Activated CD4-positive, alpha-beta T cell treated with anti-CD3 and anti-CD28 coated beads, Interleukin-2, amount 50 U/mL, for 24 hours (primary cell): Measurements from ENCODE around the gene ASB12.
"Not testable (repeated sequence)": the region's sequence is repeated elsewhere in the genome, so short reads cannot be mapped to it uniquely, and the experiment has no call there.

ENCODE experiments used
- DNase-seq, 2 donors: peaks; one replicate each; pipeline ENCODE4 v3.0.0-alpha.2; 2020; ENCODE audit warnings: low read depth in 1 of 2, low spot score in 1 of 2

The ASB12 gene, protein sequence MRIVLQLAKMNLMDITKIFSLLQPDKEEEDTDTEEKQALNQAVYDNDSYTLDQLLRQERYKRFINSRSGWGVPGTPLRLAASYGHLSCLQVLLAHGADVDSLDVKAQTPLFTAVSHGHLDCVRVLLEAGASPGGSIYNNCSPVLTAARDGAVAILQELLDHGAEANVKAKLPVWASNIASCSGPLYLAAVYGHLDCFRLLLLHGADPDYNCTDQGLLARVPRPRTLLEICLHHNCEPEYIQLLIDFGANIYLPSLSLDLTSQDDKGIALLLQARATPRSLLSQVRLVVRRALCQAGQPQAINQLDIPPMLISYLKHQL

DNA sequence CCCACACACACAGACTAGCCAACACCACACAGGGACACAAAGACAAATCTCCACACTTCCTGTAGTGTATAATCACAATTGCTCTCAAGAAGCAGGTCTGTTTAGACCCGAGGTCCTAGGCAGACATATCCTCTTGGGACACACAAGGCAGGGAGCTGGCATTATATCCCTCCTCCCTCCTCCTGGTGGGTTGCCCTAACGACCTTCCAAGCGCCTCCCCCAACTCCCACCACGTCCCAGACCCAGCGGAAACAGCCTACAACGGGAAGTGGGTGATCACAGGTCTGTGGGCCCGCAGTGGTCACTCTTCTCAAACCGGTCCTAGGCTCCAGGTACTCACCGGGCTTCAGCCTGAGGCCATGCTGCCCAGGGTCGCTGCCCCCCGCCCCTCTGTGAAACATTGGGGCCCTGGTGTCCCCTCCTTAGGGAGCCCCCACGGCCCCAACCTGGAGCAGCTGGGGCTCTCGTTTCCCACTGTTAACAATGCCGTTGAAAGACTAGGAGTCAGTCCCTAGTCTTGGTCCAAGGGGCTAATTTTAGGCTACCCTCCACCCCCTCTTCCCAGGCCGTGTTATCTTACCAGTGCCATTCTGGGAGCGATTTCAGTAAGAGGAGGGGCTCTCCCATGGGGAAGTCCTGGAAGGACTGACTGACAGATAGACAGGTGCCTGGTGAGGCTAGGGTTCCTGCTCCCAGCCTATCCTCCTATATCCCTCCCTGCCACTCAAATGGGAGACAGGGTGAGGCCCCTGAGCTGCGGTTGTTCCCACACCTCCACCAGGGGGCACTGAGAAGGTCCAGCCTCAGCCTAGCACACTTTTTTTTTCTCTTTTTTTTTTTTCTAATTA is at the start of gene ASB12:
TSS of gene ASB12 (minus strand) at position 485 of the 848 bp plus-strand sequence. CDS start 4,957 bp downstream, outside the sequence.
- DNase-seq: no peak

DNA sequence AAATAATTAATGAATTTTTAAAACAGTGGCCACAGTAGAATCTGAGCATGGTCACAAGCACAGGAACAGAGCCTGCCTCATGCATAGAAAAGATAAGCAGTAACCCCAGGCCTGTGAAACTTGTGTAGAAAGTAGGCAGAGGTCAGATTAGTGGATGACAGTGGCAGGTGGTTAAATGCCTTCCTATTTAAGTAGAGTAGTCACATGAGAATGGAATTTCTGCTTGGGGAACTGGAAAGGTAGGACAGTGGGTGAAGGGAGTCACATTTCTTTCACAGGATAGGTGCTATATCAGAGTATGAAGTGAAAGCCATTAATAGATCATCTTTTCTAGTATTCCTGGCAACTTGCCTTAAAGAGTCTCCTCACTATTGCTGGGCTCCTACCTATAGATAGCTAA is 34.9 kb upstream of the ASB12 start:
- DNase-seq: no peak

DNA sequence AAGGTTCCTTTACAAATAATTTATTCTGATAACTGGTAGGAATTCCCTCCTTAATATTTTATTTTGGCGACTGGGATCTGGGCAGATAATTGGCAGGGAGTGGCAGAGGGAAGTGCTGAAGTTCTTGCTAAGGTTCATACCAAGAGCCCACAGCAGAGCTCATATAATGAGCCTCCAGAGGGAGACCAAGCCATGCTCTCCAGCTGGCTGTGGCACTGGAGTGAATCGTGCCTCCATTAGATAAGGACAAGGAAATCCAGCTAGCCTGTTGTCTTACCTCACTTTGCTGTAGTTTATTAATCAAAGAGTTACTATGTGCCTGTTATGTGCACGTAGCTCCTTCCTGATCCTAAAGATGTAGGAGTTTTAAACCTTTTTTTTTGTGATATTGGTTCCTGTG is 1.3 kb downstream of the ASB12 start:
- no peak for DNase-seq

DNA sequence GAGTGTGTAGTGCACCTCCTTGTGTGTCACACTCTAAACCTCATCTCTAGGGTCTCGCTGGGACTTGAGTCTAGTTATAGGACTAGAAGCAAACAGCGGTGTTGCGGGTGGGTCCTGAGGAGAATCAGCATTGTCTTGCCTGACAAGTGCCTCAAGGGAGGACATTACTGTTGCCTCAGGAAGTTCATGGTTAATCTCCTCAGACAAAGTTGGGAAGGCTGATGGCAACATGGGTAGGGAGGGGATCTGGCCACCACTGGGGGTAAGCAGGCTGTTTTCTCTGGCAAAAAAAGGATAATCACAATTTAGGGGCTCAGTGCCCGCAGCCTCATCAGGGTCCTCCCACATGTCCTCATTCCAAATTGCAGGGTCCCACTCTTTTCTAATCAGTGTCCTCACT is 12.4 kb downstream of the ASB12 start:
- no peak for DNase-seq

DNA sequence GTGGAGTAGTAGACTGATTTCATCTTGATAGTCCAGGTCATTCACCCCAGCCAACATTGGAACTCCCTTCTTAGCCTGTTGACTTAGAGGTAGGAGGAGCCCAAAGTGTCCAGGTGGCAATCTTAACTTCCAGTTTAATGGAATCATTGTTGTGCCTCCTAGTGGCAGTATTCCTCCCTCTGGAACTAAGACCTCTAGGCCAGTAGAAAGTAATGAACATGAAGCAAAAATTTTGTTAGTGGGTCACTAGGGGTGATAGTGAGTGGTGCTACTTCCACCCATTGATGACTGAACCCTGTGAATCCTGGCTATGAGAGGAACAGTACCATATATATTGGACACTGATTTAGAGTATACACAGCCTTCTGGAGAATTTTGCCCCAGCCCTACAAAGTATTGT is 16.4 kb downstream of the ASB12 start:
- DNase-seq: not testable (repeated sequence)

DNA sequence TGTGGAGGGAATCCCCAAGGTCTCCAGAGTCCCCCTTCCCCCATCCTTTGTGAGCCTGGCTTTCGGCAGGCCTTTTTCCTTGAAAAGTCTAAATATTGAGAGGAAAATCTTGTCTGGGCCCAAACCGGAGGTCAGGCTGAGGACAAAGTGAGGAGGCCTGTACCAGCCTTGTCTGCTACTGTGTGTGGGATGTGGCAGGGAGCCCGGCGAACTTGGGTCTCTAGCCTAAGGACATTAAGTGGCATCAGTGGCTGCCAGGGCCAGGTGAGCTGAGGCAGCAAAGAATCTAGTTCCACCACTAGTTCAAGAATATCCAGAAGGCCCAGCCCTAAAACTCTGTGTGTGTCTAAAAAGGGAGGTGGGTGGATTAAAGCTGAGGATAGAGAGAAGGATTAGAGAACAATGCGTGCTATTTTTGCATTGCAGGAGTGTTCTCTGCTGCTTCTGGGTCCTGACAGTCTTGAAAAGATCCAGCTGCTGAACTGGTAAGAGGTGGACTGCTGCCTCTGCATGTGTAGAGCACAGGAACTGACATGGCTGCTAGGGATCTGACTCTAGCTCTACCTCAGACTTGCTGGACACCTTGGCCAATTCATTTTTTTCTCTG is 23.7 kb downstream of the ASB12 start:
- no peak for DNase-seq

DNA sequence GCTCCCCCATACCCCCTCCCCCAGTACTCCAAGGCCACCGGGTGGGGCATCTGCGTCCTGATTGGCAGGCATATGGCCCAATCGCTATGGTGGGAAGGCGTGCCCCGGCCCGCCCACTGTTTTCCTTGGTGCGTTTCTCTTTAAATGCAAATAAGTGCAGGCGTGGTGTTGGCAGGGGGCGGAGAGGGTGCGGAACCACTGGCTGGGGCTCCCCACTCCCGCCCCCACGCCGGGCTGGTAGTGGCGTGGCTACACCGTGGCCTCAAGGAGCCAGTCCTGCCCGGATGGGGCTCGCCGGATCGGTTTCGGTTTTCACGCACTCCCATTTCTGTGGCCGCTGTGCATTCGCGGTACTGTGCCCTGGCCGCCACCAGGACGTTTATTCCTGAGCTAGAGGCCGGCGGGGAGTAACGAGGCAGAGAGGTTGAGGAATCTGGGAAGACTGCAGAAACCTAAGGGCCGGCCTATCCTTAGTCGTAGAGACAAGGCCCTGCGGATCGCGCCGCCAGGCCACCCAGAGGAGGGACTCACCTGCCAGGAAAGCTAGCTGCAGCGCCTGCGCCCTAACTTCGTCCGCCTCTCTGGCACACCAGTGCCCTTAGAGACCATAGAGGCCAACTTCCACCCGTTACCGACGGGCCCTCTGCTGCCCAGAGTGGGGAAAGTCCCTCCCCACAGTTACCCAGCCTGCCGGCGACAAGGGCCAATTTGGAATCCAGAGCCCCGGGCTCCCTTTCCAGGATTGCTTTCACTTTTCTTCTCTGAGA is 24.5 kb downstream of the ASB12 start:
- peak; percentile 64 to 83 for DNase-seq

DNA sequence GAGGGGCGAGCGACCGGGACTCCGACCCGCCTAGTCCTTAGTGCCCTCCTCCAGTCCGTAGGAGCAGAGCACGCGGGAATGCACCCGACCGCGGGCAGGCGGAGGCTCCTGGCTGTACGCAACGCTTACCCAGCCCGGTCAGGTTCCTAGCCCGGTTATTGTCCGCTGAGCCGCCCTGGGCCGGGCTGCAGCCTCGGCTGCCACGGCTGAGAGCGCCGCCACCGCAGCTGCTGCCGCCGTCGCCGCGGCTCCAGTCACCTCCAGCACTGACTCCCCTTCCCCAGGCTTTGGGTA is 25.0 kb downstream of the ASB12 start, which contains the start of gene AMER1:
TSS of gene AMER1 (minus strand) at position 268 of the 294 bp plus-strand sequence. CDS start 12,422 bp downstream, outside the sequence.
- no peak for DNase-seq

DNA sequence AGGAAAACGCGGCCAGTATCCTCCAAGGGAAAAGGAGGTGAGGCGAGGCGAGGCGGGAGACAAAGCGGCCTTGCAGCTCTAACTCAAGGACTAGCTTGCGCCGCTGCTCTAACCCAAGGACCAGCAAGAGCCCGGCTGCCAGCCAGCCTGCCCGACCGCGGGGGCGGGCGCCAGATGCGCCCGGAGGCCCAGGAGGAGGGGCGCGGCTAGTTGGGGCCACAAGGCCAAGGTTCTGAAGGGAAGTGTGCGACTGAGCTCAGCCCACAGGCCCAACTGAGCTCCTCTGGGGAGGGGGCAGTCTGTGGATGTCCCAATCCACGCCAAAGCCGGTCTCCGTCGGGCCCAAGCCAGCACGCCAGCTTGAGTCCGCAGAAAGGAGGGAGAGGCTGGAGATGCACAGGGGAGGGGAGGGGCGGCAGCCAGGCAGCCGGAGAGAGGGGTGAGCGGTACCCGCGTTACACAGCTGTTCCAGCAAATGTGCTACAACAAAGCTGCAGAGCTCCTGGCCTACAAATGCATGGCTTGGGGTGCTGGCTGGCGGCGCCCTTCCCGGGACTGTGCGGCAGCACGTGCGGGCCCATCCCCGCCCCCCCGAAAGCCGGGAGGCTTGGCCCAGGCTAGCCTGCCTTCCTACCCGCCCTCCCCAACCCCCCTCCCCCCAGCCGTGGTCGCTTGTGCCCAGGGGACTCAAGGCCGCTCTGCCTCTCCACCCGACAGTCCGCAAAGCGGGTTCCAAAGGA is 25.5 kb downstream of the ASB12 start:
- peak in 1 of 2 donors; percentile 0 for DNase-seq

DNA sequence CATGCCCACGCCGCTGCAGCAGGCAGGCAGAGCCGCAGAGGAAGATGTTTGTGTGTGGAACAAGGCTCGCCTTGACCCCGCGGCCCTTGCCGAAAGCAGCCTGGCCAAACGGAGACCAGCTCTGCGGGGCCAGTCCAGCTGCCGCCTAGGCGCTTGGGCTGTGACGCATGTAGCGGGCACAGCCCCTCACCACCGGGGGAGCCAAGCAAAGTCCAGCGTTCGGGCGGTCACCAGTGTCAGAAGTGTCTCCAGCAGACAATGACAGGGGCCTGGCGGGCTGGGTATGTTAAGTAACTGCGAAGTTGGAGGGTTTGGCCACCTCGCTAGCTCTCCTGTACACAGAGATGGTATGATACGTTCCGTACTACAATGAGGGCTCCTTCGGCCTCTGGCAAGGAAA is 26.2 kb downstream of the ASB12 start:
- no peak for DNase-seq

DNA sequence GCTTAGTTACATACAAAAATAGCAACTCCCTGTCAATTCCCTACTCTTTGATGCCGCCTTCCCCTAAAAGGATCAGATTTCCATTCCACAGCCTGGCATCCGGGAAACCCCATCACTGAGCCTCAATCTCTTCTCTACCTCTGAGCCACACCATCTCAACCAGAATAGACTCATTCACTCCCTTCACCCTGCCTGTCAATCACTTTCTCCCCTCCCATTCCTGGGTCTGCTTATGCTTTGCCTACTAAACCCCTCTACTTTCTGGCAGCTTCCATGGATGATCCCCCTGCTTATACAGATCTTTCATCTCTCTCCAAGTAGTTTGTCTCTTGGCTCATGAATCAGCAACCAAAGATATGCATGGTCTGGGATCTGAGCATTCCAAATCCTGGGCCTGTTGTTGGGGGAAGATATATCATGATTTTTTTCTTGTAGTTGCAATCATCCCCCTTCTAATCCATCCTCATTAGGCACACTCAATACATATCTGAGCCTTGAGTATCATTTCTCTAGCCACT is 27.5 kb downstream of the ASB12 start:
- DNase-seq: no peak

DNA sequence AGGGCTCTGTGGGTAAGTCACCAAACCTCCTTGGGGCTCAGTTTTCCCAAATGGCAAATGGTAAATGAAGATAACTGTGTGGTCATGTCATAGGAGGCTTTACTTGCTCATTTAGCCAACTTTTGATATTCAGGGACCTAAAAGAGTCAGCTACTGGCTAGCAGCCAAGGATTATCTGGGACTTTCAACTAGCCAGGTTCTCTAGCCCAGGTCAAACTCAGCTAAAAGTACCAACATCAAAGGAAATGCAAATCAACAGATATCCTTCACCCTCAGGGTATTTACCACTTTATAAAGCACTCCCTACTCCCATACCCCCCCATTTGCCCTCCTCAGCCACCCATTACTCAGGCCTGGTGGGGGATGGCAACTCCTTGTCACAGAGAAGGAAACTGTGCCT is 32.4 kb downstream of the ASB12 start:
- DNase-seq: no peak

DNA sequence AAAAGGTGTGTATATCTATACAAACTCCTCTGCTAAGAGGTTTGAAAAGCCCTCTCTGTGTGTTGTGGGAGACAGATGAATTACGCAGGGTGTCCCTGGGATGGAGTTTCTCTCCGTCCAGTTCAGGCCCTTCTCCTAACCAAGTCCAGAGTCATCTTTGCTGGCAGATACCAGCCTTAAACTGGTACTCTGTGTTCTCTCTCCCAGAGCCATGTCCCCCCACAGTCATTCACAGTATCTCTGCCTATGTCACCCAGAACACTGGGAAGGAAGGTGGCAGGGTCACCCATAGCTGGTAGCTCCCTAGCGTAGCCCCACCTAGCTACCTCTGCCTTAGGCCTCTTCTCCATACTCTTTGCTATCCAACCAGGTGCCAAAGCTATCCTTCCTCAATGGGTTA is 33.8 kb downstream of the ASB12 start:
- DNase-seq: no peak

DNA sequence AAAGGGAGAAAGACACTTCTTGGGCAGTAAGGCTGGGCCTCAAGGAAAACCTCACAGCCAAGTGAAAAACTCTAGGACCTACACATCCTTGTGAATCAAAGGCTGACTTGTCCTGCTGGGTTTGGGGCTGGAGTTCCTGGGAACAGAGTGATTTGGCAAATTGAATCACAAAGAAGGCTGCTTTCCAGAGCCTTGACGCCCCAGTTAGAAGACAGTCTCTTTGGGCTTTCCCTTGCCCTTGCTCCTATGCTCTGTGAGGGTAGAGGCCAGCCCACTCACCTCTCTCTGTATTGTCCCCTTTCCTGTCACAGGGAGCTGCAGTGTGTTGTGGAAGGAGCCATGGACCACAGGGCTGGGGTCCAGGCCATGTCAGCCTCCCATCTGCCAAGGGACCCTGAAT is 34.5 kb downstream of the ASB12 start:
- no peak for DNase-seq

DNA sequence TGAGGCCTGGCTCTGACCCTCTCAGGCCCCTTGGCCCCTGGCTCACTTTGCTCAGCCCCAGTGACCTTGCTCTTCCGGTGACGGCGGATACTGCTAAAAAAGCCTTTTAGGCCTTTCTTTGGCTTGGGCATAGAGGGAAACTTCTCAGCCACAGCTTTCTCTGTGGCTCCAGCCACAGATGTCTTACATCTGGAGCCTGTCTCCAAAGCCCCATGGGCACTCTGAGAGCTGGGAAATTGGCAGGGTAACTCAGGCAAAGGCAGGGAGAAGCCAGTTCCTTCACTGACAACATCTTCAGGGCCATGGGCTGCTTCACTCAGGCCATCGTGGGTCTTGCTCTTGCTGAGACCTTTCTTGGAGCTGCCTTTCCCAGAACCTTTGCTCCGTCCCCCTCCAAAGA is 37.7 kb downstream of the ASB12 start:
- DNase-seq: no peak

DNA sequence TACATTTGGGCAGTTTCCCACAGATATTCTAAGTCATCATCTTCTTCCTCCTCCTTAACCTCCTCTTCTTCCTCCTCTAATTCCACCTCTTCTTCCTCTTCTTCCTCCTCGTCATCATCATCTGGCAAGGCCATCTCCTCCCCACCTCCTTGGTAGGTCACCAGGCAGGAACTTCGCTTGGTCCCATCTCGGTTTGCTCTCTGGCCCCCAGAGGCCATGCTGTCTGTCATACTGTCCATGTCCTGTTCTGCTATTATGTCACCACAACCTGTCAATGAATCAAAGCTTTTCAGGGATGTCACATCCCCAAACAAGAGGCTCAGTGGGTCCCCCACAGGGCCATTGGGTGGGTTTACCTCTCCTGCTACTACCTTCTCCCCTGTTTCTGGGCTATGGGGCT is 38.4 kb downstream of the ASB12 start:
- no peak for DNase-seq

DNA sequence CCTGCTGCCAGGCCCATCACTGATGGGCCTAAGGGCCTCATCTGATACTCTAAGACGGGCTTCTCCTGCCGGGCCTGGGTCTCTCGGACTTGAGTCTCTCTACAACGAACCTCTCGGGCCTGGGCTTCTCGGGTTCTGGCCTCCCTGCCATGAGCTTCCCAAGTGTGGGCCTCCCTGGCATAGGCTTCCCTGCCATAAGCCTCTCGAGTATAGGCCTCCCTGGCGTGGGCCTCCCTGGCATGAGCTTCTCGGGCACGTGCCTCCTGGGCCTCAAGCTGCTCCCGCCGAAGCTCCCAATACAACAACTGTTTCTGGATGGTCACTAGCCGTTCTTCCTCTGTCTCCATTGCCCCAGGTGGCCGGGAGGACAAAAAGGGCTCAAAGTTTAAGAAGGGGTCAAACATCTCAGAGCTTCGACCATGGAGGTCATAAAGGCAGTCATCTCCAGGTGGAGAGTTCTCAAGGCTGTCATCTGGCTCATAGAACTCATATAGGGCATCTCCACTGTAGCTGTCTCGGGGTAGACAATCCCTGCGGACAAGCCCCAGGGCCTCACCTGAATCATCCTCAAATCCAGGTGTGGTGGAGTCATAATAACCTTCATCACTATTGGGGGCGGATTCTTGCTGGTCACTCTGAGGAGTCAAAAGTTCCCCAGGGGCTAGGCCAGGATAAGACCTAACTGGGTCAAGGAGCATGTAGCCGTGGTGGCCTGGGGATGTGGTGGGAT is 39.0 kb downstream of the ASB12 start:
- no peak for DNase-seq

DNA sequence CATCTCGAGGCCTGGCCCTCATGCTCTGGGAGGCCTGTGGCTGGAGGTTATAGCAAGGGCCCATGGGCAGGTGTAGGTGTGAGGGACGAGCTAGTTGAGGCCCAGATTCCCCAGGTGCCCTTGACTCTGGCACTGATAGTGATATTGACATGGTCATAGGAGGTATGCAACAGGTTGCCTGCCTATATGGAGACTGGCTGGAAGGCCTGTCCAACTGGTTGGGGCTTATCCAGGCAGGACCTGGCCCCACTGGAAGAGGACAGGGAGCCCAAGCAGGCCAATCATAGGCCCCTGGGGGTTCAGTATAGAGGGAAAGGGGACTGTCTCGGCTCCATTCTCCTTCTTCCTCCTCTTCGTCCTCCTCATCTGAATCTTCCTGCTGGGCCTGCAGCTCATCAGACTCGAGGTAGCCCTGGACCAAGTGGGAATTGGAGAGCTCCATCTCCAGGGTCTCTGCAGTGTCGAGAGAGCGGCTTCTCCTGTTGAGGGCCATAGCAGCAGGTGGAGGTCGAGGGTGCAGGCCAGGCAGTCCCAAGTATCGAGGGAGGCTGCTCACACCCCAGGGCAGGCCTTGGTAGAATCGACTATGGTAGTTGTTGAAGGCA is 40.2 kb downstream of the ASB12 start:
- no peak for DNase-seq

DNA sequence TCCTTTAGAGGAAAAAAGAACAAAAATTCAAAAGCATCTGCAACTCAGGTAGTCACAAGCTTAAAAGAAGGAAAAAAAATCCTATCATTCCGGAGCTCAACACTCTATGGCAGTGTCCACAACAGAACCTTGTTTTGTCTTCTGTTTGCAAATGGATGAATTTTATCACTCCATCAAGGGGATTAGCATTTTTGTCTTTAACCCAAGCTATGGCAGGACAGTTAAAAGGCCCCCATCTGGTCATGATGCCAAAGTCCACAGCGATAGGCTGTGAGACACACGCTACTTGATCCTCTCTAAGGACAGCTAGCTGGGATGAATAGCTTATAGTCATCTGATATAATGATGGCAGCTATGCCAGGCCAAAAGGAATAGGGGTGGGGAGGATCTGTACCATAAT is 41.5 kb downstream of the ASB12 start:
- DNase-seq: no peak
